ENCODE results near the gene FNBP1.
A peak's percentile ranks its signal among the peaks of the same experiment; 100 is the strongest.

Gene FNBP1

DNA sequence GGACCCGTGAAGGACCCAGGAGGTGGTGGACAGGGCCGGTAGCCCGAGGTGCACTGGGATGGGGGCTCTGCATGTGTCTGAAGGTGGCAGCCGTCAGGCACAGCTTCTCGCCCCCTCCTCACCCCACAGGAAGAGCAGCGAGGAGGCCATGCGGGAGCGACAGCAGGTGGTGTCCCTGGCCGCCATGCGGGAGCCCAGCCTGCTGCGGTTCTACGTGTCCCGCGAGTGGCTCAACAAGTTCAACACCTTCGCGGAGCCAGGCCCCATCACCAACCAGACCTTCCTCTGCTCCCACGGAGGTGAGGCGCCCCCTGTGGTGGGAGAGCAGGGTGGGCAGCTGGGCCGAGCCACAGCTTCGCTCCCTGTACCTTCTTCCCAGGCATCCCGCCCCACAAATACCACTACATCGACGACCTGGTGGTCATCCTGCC is 167.8 kb downstream of the FNBP1 start:
- DNase-seq (ENCODE audit: low read depth), result no peak

DNA sequence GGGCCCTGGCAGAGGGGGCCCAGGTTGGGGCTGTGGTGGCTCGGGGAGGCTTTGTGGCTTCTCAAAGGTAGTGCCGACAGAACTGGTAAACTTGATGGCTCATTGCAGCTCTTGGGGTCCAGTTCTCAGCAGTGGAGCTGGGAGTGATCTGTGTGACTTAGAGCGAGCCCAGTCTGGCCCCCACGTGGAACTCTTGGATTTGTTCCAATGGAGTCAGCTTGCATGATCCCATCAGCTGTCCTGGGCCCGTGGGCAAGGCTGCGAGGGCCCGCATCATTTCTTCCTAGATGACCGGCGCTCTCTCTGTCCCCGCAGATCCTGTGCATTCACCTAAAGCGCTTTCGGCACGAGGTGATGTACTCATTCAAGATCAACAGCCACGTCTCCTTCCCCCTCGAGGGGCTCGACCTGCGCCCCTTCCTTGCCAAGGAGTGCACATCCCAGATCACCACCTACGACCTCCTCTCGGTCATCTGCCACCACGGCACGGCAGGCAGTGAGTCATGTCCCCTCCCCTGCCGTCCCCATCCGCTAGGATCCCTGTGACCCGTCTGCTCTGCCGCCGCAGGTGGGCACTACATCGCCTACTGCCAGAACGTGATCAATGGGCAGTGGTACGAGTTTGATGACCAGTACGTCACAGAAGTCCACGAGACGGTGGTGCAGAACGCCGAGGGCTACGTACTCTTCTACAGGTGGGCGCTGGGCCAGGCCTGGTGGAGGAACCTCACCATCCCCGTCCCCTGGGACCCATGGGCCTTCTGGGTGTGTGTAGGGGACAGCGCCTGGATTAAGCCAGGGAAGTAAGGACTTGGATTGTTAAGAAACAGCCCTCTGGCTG is 168.5 kb downstream of the FNBP1 start:
- DNase-seq (ENCODE audit: low read depth), result no peak

DNA sequence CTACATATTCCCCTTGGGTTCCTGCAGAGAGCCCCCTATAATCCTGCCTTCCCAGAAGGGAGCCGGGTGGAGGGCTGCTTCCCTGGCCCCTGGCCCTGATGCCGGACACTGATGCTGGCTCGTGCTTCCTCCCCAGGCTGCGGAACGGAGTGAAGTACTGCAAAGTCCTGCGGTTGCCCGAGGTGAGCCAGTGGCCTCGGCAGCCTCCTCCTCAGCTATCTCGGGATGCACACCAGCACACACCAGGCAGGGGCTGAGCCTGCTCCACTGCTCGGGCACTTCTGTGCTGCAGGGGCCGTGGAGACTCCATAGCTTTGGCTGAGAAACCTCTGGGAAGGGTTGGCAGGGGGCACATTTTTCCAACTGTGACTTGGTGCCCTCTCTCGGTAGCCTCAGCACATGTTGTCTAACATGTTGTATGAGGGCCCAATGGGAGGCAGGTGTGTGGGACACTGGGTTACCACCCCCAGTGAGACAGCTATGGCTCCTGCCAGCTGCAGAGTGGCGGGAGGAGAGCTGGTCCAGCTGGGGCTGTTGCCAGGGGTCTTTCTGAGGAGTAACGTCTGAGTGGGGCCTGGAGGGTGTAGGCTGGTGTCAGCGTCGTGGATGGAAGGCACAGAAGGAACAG is 169.3 kb downstream of the FNBP1 start:
- DNase-seq (ENCODE audit: low read depth), result no peak

DNA sequence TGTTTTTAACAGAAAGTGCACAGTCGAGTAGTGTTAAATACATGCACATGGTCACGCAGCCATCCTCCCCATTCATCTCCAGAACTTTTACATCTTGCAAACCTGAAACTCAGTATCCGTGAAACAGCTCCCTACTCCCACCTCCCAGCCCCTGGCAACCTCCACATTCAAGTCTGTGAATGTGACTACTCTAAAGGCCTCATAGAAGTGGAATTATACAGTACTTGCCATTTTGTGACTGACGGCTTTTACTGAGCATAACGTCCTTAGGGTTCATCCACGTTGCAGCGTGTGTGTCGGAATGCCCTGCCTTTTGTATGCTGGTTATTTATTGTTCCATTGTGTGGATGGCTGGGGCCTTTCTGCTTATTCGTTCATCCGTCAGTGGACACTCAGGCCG is 171.9 kb downstream of the FNBP1 start:
- no peak for DNase-seq (ENCODE audit: low read depth)

DNA sequence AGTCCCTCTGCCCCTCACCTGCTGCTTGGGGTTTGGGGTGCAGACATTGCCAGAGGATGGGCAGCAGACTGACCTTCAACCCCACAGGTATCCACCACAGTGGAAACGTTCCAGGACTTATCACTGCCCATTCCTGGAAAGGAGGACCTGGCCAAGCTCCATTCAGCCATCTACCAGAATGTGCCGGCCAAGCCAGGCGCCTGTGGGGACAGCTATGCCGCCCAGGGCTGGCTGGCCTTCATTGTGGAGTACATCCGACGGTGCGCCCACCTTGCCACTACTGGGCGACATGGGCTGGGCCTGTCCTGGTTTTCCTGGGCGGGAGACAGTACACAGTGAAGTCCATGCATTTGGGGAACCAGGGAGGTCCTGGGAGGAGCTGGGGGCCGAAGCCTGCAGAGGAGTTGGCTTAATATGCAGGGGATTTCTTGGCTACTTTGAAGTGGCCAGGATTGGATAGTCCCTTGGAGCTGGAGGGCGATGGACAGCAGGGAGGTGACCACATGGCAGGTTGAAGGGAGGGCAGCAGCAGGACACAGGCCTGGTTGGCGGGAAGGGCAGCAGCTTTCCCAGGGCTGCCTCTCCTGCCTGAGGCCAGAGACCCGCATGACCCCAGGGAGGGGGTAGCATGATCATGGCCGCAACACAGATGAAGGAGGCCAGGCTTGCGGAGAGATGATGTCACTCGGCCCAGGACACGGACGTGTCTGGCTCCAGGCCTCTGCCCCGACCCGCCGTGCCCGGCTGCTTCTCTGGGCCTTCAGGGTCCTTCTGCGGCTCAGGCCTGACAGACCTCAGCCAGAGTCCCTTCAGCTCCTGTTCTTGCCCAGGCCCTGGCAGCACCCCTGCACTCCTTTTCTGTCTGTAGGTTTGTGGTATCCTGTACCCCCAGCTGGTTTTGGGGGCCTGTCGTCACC is 173.1 kb downstream of the FNBP1 start:
- no peak for DNase-seq (ENCODE audit: low read depth)

DNA sequence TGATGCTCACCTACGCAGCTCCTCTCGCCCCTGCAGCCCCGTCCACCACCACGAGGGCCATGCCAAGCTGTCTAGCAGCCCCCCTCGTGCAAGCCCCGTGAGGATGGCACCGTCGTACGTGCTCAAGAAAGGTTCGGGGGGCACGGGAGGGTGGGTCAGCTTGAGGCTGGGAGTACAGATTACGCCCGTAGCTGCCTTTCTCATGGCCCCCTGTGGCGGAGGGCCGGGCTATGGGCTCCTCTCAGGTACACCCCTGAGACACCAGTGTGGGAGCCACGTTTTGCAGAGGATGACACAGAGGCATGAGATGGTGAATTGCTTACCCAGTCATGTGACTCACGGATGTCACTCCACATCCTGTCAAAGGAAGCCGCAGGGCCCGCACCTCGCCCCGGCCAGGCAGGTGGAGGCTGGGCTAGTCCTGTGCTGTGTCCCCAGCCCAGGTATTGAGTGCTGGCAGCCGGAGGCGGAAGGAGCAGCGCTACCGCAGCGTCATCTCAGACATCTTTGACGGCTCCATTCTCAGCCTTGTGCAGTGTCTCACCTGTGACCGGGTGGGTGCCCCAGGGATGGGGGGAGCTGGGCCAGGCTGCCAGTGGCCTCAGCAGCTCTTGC is 174.0 kb downstream of the FNBP1 start:
- peak; percentile 97 for DNase-seq (ENCODE audit: low read depth)

DNA sequence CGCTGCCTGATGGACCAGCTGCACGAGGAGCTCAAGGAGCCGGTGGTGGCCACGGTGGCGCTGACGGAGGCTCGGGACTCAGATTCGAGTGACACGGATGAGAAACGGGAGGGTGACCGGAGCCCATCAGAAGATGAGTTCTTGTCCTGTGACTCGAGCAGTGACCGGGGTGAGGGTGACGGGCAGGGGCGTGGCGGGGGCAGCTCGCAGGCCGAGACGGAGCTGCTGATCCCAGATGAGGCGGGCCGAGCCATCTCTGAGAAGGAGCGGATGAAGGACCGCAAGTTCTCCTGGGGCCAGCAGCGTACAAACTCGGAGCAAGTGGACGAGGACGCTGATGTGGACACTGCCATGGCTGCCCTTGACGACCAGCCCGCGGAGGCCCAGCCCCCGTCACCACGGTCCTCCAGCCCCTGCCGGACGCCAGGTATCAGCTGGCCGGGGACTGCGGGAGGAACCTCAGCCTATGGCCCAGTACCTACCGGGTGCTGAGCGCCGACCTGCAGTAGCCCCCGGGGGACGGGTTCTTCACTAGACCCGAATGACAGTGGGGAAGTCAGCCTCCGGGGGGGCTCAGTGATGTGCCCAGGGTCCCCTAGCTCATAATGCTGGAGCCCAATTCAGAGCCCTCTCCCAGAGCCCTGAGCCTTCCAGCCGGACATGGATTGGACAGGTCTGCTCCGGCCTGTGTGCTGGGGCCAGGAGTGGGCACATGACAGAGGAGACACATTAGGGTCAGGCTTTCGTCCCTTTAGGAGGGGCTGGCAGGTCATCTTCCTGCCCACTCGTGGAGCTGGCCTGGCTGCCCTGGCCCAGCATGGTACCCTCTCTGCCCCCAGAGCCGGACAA is 174.7 kb downstream of the FNBP1 start:
- no peak for DNase-seq (ENCODE audit: low read depth)

DNA sequence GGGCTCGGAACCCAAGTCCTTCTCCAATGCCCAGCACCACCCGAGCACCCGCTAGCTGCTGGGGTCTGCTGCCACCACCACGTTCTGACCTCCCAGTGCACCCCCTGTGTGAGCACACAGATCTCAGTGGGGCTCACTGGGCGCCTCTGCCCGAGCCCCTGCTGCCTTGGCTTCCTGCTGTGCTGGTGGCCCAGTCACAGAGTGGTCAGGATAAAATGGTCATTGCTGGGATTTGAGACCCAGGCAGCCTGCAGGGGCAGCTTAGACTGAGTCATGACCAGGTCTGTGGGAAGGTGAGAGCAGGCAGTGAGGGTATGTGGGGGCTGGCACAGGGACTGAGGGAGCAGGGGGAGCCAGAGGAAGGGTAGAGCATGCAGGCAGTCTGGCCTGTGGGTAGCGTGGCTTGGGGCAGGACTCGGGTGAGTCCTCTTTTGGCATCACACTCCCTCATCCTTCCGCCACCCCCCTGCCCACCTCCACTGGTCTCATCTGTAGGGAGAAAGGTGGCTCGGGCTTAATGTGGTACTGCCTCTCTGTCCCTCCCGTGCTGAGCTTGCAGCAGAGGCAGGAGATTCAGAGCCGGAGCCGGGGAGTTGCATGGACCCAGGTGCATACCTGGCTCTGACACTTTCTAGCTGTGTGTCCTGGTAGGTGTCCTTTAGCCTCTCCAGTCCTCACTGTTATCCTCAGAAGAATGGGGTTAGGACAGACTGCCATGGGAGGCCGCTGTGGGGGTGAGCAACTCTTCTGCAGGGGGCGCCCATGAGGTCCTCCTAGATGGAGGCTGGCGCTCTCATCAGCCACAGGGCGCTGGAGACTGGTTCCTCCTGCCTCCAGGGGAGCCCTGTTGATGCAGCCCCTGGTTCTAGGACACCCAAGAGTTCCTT is 175.6 kb downstream of the FNBP1 start:
- no peak for DNase-seq (ENCODE audit: low read depth)

DNA sequence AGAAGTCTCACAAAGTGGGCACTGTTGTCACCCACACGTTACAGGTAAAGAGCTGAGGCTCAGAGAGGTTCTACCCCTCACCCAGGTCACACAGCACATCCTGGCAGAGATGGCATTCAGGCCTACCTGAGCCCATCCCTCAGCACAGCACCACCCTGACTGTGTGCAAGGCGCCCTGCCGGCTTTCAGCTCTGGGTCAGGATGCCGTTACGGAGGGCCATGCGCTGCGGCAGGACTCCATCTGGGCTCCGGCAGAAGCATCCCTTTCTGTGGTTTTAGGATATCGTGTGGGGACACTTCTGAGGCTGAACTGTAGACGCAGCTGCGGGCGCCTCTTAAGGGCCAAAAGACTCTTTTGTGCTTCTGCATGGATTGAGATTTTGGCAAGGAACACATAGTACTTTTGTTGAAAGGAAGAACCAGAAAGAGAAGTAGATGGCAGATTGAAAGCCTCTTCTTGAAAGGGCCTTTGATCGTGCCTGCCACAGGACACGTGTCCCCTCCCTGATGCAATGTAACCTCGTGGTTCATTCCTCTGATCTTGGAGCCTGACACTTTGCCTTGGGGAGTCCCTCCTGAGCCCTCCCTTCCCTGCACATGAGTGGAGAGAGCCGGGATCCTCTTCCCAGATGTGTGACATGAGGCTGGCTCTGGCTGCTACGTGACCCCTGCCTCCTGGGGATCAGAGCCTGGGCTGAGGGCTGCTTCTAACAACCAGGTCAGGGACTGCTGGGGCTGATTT is 176.4 kb downstream of the FNBP1 start:
- DNase-seq (ENCODE audit: low read depth), result peak; percentile 62

DNA sequence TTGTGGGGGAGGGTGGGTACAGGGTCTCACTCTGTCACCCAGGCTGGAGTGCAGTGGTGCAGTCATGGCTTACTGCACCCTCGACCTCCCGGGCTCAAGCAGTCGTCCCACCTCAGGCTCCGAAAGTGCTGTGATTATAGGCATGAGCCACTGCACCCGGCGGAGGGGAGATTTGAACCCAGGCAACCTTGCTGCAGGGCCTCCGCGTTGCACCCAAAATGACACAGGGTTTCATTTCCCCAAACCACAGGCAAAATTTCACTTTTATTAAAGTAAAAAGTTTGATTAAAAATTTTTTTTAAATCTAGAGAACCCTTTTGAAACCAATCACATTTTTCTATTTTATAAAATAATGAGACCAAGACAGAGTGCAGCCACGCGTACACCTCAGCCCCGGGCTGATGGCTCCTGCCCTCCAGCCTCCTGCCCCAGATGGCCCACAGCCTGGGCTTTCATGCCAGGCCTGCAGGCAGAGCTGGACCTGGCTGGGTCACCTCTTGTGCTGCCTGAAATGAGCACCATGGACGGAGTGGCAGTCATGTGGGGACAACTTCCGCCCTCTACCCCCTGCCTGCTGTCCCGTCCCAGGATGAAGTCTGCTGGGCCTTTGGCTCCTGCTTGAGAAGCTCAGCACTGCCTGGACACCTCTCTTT is 177.2 kb downstream of the FNBP1 start:
- DNase-seq (ENCODE audit: low read depth), result no peak

DNA sequence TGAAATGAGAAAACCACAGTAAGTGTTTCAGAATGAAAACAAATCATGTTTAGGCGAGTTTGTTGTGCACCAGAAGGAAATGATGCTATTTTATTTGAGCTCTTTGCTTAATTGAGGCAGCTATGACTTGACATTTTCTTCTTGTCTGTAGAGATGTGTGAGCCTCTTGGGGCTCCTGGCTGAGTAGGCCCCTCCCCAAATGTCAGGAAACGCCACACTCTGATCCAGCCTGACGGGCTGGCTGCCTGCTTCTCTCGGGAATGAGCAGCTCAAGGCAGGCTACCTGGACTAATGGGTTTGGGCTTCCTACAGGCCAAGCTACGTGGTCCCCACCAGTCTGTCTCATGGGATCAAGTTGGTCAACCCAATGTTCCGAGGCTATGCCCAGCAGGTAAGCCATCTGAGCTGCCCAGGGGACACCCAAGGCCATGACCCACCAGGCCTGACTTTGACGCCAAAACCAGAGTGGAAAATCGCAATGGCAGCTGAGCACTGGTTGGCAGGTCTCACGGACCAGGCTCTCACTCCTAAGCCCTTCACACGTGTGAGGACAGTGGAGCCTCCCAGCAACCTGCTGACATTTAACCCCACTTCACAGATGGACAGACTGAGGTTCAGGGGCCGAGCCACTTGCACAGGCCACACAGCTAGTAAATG is 177.9 kb downstream of the FNBP1 start:
- no peak for DNase-seq (ENCODE audit: low read depth)

DNA sequence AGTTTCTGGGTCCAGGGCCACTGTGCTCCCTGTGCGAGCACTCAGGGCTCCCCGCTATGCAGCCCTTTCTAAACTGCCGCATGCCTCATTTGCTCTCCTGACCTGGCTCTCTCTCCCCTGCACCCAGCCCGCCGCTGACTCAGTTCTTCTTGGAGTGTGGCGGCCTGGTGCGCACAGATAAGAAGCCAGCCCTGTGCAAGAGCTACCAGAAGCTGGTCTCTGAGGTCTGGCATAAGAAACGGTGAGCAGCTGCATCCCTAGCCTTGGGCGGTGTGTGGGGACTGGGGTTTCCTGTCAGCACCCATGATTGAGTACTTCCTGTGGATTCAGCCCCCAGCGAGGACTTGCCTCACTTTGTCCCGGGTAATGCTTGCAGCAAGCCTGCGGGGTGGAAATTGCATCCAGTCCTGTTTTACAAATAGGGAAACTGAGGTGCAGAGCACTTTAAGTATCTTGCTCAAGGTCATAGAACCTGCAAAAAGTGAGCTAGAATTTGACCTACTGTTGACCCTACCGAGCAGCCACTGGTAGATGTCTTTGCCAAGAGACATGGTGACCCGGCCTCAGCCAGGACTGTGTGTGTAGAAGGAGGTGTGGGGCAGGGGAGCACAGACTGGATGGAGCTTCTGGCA is 179.8 kb downstream of the FNBP1 start:
- peak; percentile 78 for DNase-seq (ENCODE audit: low read depth)

DNA sequence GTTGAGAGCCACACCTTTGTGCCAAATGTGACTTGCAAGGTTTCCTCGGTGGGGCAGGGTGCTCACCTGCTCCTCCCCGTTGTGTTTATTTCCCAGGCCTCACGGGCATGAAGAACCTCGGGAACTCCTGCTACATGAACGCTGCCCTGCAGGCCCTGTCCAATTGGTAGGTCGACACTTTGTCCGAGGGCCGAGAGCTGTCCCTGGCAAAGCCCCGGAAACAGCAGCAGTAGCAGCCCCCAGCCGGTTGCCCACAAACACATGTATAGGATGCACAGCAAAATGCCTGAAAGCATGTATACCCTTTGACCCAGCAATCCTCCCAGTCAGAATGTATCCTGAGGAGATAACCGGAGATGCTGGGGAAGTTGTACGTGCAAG is 181.6 kb downstream of the FNBP1 start:
- DNase-seq (ENCODE audit: low read depth), result no peak

DNA sequence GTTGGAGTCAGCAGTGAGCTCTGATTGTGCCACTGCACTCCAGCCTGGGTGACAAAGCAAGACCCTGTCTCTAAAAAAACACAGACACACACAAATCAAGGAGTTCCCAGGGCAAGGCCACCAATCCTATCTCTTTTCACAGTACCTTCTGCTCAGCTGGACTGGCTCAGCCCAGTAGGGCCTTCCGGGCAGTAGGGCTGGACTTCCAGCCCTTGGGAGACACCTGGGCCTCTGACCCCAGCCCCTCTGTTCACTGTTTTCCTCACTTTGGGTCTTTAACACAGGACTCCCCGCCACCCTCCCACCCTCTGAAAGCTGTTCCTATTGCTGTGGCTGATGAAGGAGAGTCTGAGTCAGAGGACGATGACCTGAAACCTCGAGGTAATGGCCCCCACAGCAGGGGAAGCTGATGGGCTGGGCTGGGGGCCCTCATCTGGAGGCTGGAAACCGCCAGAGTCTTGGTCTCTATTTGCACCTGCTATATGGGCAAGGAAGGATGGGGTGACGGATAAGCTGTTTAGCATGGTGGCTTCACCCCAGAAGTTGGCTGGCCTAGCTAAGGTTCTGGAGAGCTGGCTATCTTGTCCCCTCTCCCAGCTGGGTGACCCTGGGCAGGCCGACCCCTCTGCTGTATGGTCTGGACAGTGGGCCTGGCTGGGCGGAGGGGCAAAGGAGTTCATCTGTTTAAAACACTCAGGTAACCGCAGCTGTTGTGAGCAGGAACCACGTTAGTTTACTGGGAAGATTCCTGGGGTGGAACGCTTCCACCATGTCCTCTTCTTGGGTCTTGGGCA is 182.1 kb downstream of the FNBP1 start:
- DNase-seq (ENCODE audit: low read depth), result no peak

DNA sequence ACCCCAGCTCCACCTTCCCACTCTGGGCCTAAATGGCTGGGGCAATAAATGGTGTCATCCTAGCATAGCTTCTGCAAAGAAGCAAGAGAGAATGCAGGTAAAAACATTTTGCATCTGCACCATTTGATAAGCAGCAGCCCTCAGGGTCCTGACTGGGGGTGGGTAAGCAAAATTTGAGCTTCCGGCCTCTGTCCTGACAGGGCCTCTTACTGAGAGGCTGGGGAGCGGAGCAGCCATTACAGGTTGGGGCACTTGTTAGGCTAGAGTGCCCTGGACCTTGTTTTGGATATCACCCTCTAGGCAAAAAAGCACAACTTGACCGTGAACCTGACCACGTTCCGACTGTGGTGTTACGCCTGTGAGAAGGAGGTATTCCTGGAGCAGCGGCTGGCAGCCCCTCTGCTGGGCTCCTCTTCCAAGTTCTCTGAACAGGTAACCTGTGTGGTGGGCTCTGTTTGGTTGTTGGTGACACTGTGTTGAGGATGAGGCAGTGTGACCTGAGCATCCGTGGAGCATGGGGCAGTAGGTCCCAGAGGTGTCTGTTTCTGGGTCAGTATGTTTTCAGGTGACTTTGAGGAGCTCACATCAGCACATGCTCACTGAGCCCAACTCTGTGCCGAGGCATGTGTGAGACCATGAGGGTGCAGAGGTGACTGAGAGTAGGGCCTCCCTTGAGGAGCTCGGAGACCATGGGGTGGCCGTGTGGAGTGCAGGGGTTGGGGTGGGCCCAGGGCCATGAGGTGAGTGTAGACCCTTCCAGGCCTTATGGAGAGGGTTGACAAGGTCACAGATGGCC is 184.6 kb downstream of the FNBP1 start:
- no peak for DNase-seq (ENCODE audit: low read depth)

DNA sequence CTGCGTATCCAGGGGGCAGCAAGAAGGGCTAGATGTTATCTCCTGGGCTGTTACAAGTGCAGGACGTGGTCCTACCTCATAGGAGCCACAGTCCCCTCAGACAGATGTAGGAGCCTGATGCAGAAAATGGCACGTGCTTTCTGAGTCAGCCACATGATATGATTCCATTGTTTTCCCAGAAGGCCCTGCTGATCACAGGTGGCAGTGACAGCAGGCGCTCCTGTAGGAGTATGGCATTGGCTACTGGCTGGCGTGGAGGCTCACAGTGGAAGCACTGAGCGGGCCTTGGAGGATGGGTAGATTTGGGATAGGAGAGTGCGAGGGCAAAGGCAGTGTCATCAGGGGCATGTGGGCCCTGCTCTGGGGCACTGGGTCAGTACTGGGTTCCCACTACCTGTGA is 185.8 kb downstream of the FNBP1 start:
- no peak for DNase-seq (ENCODE audit: low read depth)
